ENCODE data around the gene ENTPD8.
"Not testable (repeated sequence)": the region's sequence is repeated elsewhere in the genome, so short reads cannot be mapped to it uniquely, and the experiment has no call there.

- TF ChIP-seq, protein P1, sequence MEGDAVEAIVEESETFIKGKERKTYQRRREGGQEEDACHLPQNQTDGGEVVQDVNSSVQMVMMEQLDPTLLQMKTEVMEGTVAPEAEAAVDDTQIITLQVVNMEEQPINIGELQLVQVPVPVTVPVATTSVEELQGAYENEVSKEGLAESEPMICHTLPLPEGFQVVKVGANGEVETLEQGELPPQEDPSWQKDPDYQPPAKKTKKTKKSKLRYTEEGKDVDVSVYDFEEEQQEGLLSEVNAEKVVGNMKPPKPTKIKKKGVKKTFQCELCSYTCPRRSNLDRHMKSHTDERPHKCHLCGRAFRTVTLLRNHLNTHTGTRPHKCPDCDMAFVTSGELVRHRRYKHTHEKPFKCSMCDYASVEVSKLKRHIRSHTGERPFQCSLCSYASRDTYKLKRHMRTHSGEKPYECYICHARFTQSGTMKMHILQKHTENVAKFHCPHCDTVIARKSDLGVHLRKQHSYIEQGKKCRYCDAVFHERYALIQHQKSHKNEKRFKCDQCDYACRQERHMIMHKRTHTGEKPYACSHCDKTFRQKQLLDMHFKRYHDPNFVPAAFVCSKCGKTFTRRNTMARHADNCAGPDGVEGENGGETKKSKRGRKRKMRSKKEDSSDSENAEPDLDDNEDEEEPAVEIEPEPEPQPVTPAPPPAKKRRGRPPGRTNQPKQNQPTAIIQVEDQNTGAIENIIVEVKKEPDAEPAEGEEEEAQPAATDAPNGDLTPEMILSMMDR (IDR thresholded peaks at IDR 0.05; ENCODE audit: insufficient read depth, low read length): not testable (repeated sequence)
- not testable (repeated sequence) for TF ChIP-seq POLR2AphosphoS5 (IDR thresholded peaks at IDR 0.05; ENCODE audit: low read depth); SPI1 (IDR thresholded peaks at IDR 0.05; ENCODE audit: borderline replicate concordance, low read depth); GABPA (IDR thresholded peaks at IDR 0.05; ENCODE audit: low read depth)
- TF ChIP-seq, protein P2, sequence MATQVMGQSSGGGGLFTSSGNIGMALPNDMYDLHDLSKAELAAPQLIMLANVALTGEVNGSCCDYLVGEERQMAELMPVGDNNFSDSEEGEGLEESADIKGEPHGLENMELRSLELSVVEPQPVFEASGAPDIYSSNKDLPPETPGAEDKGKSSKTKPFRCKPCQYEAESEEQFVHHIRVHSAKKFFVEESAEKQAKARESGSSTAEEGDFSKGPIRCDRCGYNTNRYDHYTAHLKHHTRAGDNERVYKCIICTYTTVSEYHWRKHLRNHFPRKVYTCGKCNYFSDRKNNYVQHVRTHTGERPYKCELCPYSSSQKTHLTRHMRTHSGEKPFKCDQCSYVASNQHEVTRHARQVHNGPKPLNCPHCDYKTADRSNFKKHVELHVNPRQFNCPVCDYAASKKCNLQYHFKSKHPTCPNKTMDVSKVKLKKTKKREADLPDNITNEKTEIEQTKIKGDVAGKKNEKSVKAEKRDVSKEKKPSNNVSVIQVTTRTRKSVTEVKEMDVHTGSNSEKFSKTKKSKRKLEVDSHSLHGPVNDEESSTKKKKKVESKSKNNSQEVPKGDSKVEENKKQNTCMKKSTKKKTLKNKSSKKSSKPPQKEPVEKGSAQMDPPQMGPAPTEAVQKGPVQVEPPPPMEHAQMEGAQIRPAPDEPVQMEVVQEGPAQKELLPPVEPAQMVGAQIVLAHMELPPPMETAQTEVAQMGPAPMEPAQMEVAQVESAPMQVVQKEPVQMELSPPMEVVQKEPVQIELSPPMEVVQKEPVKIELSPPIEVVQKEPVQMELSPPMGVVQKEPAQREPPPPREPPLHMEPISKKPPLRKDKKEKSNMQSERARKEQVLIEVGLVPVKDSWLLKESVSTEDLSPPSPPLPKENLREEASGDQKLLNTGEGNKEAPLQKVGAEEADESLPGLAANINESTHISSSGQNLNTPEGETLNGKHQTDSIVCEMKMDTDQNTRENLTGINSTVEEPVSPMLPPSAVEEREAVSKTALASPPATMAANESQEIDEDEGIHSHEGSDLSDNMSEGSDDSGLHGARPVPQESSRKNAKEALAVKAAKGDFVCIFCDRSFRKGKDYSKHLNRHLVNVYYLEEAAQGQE (IDR thresholded peaks at IDR 0.05; ENCODE audit: insufficient replicate concordance, low read depth): not testable (repeated sequence)
Measured at GRCh38 chr9:137451264-137452005, 10.3 kb upstream of the ENTPD8 start.
